ENCODE measurements around the gene B9D1.

B9D1 gene

GRCh38 chr17:19346351-19347255 is 15.9 kb downstream of the B9D1 start:
- peak overlapping the region in 6 of 11 experiments; percentile 0 to 38 (median 28); a peak in 6 of 22 replicates for H3K9ac ChIP-seq
- no peak overlapping the region for H3K27ac ChIP-seq
- H3K9me3 ChIP-seq (replicated peaks in 1 of 11): no peaks in the 10 kb centered on the region
- peaks cover 0 to 56% (median 18%) of the 10 kb centered on the region in 11 experiments; a peak in 13 of 22 replicates for H4K20me1 ChIP-seq
- peaks cover 17 to 25% (median 20%) of the 10 kb centered on the region in 10 experiments for H3K4me1 ChIP-seq
- H3K4me2 ChIP-seq: peak overlapping the region; percentile 49 to 76 (median 67)
- TF ChIP-seq Cebpa-rat (IDR thresholded peaks at IDR 0.05): no peak
- H3K4me3 ChIP-seq: no peak overlapping the region
- no peaks in the 10 kb centered on the region for H3K36me3 ChIP-seq
- H3K27me3 ChIP-seq: peaks cover 0 to 27% (median 0%) of the 10 kb centered on the region in 11 experiments; a peak in 5 of 22 replicates

GRCh38 chr17:19345486-19346350 is 16.8 kb downstream of the B9D1 start:
- peak overlapping the region in 3 of 11 experiments; percentile 0 to 31 (median 24); a peak in 2 of 22 replicates for H3K9ac ChIP-seq
- H3K36me3 ChIP-seq: no peaks in the 10 kb centered on the region
- peaks cover 17 to 25% (median 20%) of the 10 kb centered on the region in 10 experiments for H3K4me1 ChIP-seq
- no peak for TF ChIP-seq Cebpa-rat (IDR thresholded peaks at IDR 0.05)
- H3K27ac ChIP-seq: no peak overlapping the region
- no peaks in the 10 kb centered on the region for H3K9me3 ChIP-seq (replicated peaks in 1 of 11)
- H4K20me1 ChIP-seq: peaks cover 0 to 62% (median 18%) of the 10 kb centered on the region in 11 experiments; a peak in 13 of 22 replicates
- H3K27me3 ChIP-seq: peaks cover 0 to 33% (median 0%) of the 10 kb centered on the region in 11 experiments; a peak in 5 of 22 replicates
- H3K4me3 ChIP-seq: no peak overlapping the region
- H3K4me2 ChIP-seq: peak overlapping the region in 8 of 11 experiments; percentile 49 to 76 (median 68); a peak in 11 of 22 replicates

- Histone ChIP-seq H4K20me1 (peaks cover 0 to 62% (median 18%) of the 10 kb centered on the region in 11 experiments; a peak in 13 of 22 replicates), H3K4me2 (no peak overlapping the region), H3K9me3 (replicated peaks in 1 of 11) (no peaks in the 10 kb centered on the region), H3K4me3 (no peak overlapping the region), H3K27ac (no peak overlapping the region), H3K9ac (no peak overlapping the region), H3K4me1 (peaks cover 17 to 25% (median 20%) of the 10 kb centered on the region in 10 experiments), H3K27me3 (peaks cover 0 to 33% (median 0%) of the 10 kb centered on the region in 11 experiments; a peak in 5 of 22 replicates), H3K36me3 (no peaks in the 10 kb centered on the region)
- no peak for TF ChIP-seq Cebpa-rat (IDR thresholded peaks at IDR 0.05)
Measured at GRCh38 chr17:19345067-19345460, 17.5 kb downstream of the B9D1 start.

- H3K36me3 ChIP-seq: no peaks in the 10 kb centered on the region
- H4K20me1 ChIP-seq: peaks cover 0 to 62% (median 18%) of the 10 kb centered on the region in 11 experiments; a peak in 13 of 22 replicates
- H3K4me3 ChIP-seq: no peak overlapping the region
- H3K4me1 ChIP-seq: peaks cover 17 to 25% (median 20%) of the 10 kb centered on the region in 10 experiments
- no peaks in the 10 kb centered on the region for H3K9me3 ChIP-seq (replicated peaks in 1 of 11)
- peaks cover 0 to 35% (median 0%) of the 10 kb centered on the region in 11 experiments; a peak in 5 of 22 replicates for H3K27me3 ChIP-seq
- no peak for TF ChIP-seq Cebpa-rat (IDR thresholded peaks at IDR 0.05)
- H3K27ac ChIP-seq: no peak overlapping the region
- H3K4me2 ChIP-seq: no peak overlapping the region
- no peak overlapping the region for H3K9ac ChIP-seq
Measured at GRCh38 chr17:19344311-19345066, 18.0 kb downstream of the B9D1 start.

- Histone ChIP-seq H3K4me1 (peaks cover 17 to 25% (median 20%) of the 10 kb centered on the region in 10 experiments), H3K27me3 (peaks cover 0 to 39% (median 0%) of the 10 kb centered on the region in 11 experiments; a peak in 5 of 22 replicates), H3K36me3 (no peaks in the 10 kb centered on the region), H3K4me2 (no peak overlapping the region), H3K4me3 (no peak overlapping the region), H3K9ac (no peak overlapping the region), H3K9me3 (replicated peaks in 1 of 11) (no peaks in the 10 kb centered on the region), H3K27ac (no peak overlapping the region), H4K20me1 (peaks cover 0 to 62% (median 19%) of the 10 kb centered on the region in 11 experiments; a peak in 13 of 22 replicates)
- TF ChIP-seq Cebpa-rat (IDR thresholded peaks at IDR 0.05): no peak
Measured at GRCh38 chr17:19343671-19344151, 18.8 kb downstream of the B9D1 start.

- Histone ChIP-seq H3K36me3 (no peaks in the 10 kb centered on the region), H4K20me1 (peaks cover 0 to 62% (median 23%) of the 10 kb centered on the region in 11 experiments; a peak in 13 of 22 replicates), H3K9me3 (replicated peaks in 1 of 11) (no peaks in the 10 kb centered on the region), H3K4me1 (peaks cover 17 to 25% (median 20%) of the 10 kb centered on the region in 10 experiments), H3K27ac (no peak overlapping the region), H3K4me3 (no peak overlapping the region), H3K9ac (no peak overlapping the region), H3K4me2 (no peak overlapping the region), H3K27me3 (peaks cover 0 to 39% (median 0%) of the 10 kb centered on the region in 11 experiments; a peak in 5 of 22 replicates)
- TF ChIP-seq Cebpa-rat (IDR thresholded peaks at IDR 0.05): no peak
Measured at GRCh38 chr17:19343256-19343630, 19.3 kb downstream of the B9D1 start.

GRCh38 chr17:19342611-19343255 is 19.8 kb downstream of the B9D1 start:
- Histone ChIP-seq H3K4me3 (no peak overlapping the region), H3K9ac (no peak overlapping the region), H3K4me2 (no peak overlapping the region), H3K27me3 (peaks cover 0 to 39% (median 0%) of the 10 kb centered on the region in 11 experiments; a peak in 5 of 22 replicates), H3K9me3 (replicated peaks in 1 of 11) (no peaks in the 10 kb centered on the region), H3K36me3 (no peaks in the 10 kb centered on the region), H3K4me1 (peaks cover 16 to 20% (median 17%) of the 10 kb centered on the region in 10 experiments), H3K27ac (no peak overlapping the region), H4K20me1 (peaks cover 0 to 60% (median 22%) of the 10 kb centered on the region in 11 experiments; a peak in 13 of 22 replicates)
- no peak for TF ChIP-seq Cebpa-rat (IDR thresholded peaks at IDR 0.05)
